ENCODE measurements around the gene NACC2.

Gene NACC2

DNA sequence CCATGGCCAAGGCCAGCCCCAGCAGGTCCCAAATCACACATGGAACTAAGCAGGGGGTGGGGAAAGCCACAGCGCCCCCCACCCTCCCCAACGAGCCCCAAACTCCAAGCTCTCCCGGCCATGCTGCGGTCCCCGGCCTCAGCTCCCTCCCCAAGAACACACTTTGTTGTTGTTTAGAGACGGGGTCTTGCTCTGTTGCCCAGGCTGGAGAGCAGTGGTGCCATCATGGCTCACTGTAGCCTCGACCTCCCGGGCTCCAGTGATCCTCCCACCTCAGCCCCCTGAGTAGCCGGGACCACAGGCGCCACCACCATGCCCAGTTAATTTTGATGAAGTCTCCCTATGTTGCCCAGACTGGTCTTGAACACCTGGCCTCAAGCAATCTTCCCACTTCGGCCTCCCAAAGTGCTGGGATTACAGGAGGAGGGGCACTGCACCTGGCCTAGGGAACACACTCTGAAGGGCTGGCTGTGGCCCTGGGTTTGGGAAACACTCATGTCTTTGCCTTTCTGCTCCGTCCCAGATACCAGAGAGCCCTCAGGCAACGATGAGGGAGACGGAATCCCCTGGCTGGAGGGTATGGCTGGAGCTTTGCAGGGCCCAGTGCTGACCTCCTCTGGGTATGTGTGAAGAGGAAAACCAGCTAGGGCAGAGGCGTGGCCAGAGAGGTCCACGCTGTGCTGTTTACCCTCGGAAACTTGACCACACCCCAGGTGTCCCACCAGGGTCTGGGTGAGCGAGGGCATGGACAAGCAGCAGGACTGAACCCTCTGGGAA is 80.8 kb downstream of the NACC2 start:
- no peak overlapping the region for H3K4me3 ChIP-seq (IDR thresholded peaks at IDR 0.05; ENCODE audit: insufficient read depth, low read depth, low read length)
- H3K27ac ChIP-seq: no peak overlapping the region
- no peak overlapping the region for H3K9ac ChIP-seq
- H2AFZ ChIP-seq (ENCODE audit: low read depth): no peak overlapping the region
- no peak overlapping the region for H3K4me2 ChIP-seq
- TF ChIP-seq, protein P1, sequence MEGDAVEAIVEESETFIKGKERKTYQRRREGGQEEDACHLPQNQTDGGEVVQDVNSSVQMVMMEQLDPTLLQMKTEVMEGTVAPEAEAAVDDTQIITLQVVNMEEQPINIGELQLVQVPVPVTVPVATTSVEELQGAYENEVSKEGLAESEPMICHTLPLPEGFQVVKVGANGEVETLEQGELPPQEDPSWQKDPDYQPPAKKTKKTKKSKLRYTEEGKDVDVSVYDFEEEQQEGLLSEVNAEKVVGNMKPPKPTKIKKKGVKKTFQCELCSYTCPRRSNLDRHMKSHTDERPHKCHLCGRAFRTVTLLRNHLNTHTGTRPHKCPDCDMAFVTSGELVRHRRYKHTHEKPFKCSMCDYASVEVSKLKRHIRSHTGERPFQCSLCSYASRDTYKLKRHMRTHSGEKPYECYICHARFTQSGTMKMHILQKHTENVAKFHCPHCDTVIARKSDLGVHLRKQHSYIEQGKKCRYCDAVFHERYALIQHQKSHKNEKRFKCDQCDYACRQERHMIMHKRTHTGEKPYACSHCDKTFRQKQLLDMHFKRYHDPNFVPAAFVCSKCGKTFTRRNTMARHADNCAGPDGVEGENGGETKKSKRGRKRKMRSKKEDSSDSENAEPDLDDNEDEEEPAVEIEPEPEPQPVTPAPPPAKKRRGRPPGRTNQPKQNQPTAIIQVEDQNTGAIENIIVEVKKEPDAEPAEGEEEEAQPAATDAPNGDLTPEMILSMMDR (conservative IDR thresholded peaks at IDR 0.05; ENCODE audit: low read depth, low read length): no peak
- H3K79me2 ChIP-seq (ENCODE audit: insufficient read depth, low read depth): no peaks in the 10 kb centered on the region
- H3K4me1 ChIP-seq (ENCODE audit: low read depth, poor library complexity, severe bottlenecking): peaks cover 9% of the 10 kb centered on the region
- H3K27me3 ChIP-seq (ENCODE audit: insufficient read depth, low read depth): peaks cover 74% of the 10 kb centered on the region
- H4K20me1 ChIP-seq (ENCODE audit: insufficient read depth): no peaks in the 10 kb centered on the region
- H3K36me3 ChIP-seq (ENCODE audit: insufficient read depth): no peaks in the 10 kb centered on the region

DNA sequence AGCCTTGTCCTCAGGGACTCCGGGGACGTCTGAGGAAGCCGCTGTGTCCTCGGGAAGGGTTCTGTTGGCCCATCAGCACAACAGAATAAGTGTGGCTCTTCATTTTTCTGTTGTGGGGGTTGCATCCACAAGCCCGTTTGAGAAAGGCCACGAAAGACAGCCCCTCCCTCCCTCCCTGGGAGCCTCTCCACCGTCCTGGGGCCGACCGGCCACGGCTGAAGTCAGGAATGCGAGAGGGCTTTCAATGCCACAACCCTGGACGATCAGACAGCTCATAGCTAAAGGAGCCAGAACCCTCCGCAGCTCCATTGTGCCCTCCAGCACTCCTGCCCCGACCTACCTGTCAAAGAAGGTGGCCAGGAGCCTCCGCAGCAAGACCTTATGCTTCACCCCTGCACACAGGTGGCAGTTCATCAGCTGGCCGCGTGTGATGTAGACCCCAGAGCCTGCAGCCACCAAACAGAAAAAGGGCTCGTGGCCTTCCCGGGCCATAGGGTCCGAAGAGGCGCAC is 81.5 kb downstream of the NACC2 start:
- H3K79me2 ChIP-seq (ENCODE audit: insufficient read depth, low read depth): no peaks in the 10 kb centered on the region
- H3K4me3 ChIP-seq (IDR thresholded peaks at IDR 0.05; ENCODE audit: insufficient read depth, low read depth, low read length): no peak overlapping the region
- H2AFZ ChIP-seq (ENCODE audit: low read depth): no peak overlapping the region
- no peak overlapping the region for H3K27ac ChIP-seq
- peaks cover 9% of the 10 kb centered on the region for H3K4me1 ChIP-seq (ENCODE audit: low read depth, poor library complexity, severe bottlenecking)
- TF ChIP-seq, protein P1 (conservative IDR thresholded peaks at IDR 0.05; ENCODE audit: low read depth, low read length): no peak
- no peaks in the 10 kb centered on the region for H3K36me3 ChIP-seq (ENCODE audit: insufficient read depth)
- H3K9ac ChIP-seq: no peak overlapping the region
- no peak overlapping the region for H3K4me2 ChIP-seq
- peaks cover 73% of the 10 kb centered on the region for H3K27me3 ChIP-seq (ENCODE audit: insufficient read depth, low read depth)
- H4K20me1 ChIP-seq (ENCODE audit: insufficient read depth): no peaks in the 10 kb centered on the region

DNA sequence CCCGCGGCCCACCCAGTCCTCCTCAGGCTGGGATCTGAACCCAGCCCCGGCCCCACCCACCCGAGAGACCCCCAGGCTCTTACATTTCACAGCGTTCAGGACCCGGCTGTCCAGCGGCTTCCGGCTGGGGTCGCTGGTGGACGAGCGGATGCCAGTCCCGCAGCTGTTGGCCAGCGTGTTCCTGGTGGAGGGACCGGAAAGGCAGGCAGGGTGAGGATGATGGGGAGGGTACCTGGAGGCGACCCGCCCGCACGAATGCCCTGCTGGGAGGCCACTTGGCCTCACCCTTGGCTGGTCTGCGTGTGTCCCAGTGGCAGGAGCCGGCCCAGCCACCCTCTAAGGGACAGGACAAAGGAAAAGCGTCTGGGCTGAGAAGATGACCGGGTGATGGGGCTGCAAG is 82.0 kb downstream of the NACC2 start:
- Histone ChIP-seq H3K4me2 (no peak overlapping the region), H3K9ac (no peak overlapping the region), H3K27me3 (ENCODE audit: insufficient read depth, low read depth) (peaks cover 74% of the 10 kb centered on the region), H3K4me3 (IDR thresholded peaks at IDR 0.05; ENCODE audit: insufficient read depth, low read depth, low read length) (no peak overlapping the region), H3K4me1 (ENCODE audit: low read depth, poor library complexity, severe bottlenecking) (peaks cover 9% of the 10 kb centered on the region), H3K36me3 (ENCODE audit: insufficient read depth) (no peaks in the 10 kb centered on the region), H3K27ac (no peak overlapping the region), H2AFZ (ENCODE audit: low read depth) (no peak overlapping the region), H4K20me1 (ENCODE audit: insufficient read depth) (no peaks in the 10 kb centered on the region), H3K79me2 (ENCODE audit: insufficient read depth, low read depth) (no peaks in the 10 kb centered on the region)
- TF ChIP-seq, protein P1 (conservative IDR thresholded peaks at IDR 0.05; ENCODE audit: low read depth, low read length): no peak

DNA sequence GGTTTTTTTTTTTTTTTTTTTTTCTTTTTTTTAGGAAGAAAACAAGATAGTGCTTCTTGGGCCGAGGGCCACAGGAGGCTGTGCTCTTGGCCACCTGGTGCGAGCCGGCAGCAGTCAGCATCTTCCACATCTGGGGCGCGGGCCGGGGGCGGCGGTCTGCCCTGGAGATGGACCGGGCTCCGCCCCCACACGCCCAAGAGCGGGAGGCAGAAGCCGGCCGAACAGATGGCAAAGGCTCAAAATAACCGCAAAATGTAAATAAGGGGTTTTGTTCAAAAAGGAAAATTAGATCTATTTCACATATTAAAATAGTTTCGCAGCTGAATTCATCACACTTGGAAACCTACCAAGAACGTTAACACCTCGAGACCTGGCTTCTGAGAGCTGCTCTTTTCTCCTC is 82.4 kb downstream of the NACC2 start:
- Histone ChIP-seq H3K27ac (no peak overlapping the region), H3K4me3 (IDR thresholded peaks at IDR 0.05; ENCODE audit: insufficient read depth, low read depth, low read length) (no peak overlapping the region), H3K36me3 (ENCODE audit: insufficient read depth) (no peaks in the 10 kb centered on the region), H3K27me3 (ENCODE audit: insufficient read depth, low read depth) (peaks cover 77% of the 10 kb centered on the region), H3K9ac (no peak overlapping the region), H2AFZ (ENCODE audit: low read depth) (no peak overlapping the region), H3K79me2 (ENCODE audit: insufficient read depth, low read depth) (no peaks in the 10 kb centered on the region), H3K4me2 (peak overlapping the region; percentile 13; the same call in 1 of the 2 replicates), H4K20me1 (ENCODE audit: insufficient read depth) (no peaks in the 10 kb centered on the region), H3K4me1 (ENCODE audit: low read depth, poor library complexity, severe bottlenecking) (peaks cover 9% of the 10 kb centered on the region)
- TF ChIP-seq, protein P1 (conservative IDR thresholded peaks at IDR 0.05; ENCODE audit: low read depth, low read length): no peak

Measured in KMS-11 (cell line).